Measurements from ENCODE around the gene GLMN. TPM values are rescaled to one million over a fixed set of nuclear protein-coding genes. Genes with fewer than 3 reads are reported as not detected.

Gene GLMN
- total and polyA plus RNA-seq, 2 of the 13 experiments (the other 11 are each of a cell fraction or from before 2014, with no cell fraction given) = 5.9 to 18.4 TPM

- TF ChIP-seq ZNF318 (CRISPR knock-in tag; IDR thresholded peaks at IDR 0.05) = no peak
- no peak for TF ChIP-seq ZMYM2 (CRISPR knock-in tag; IDR thresholded peaks at IDR 0.05)
- TF ChIP-seq ZNF768 (CRISPR knock-in tag; IDR thresholded peaks at IDR 0.05) = no peak
- TF ChIP-seq XRCC5 (optimal IDR thresholded peaks at IDR 0.05; ENCODE audit: low read length) = no peak
- no peak for TF ChIP-seq SP1 (IDR thresholded peaks at IDR 0.05)
- TF ChIP-seq SP1 (CRISPR knock-in tag; IDR thresholded peaks at IDR 0.05) = no peak
Observed at GRCh38 chr1:92230736-92231135, 68.1 kb downstream of the GLMN start (continued).

GRCh38 chr1:92228401-92228800 lies 70.4 kb downstream of the GLMN start:
- no peaks in the 10 kb centered on the region for H3K36me3 ChIP-seq (replicated peaks in 1 of 2; ENCODE audit: control insufficient read depth in 1 of 2, insufficient read depth in 2 of 2, low read length in 2 of 2)
- no peak for DNase-seq (ENCODE audit: low spot score)
- H2AFZ ChIP-seq (ENCODE audit: low read length) = no peak overlapping the region
- H3K4me1 ChIP-seq (ENCODE audit: insufficient read depth, low read length) = no peaks in the 10 kb centered on the region
- no peaks in the 10 kb centered on the region for H4K20me1 ChIP-seq (ENCODE audit: insufficient read depth, low read length)
- H3K79me2 ChIP-seq (ENCODE audit: insufficient read depth, low read length) = no peaks in the 10 kb centered on the region
- no peak overlapping the region for H3K4me2 ChIP-seq (ENCODE audit: low read depth, low read length)
- CTCF ChIA-PET (ENCODE audit: low intra/inter-chr PET ratio, low total read pairs) = no interaction called here
- POLR2A ChIA-PET = no interaction called here
- no peaks in the 10 kb centered on the region for H3K9me3 ChIP-seq (ENCODE audit: low read length)
- no peak overlapping the region for H3K9ac ChIP-seq (ENCODE audit: insufficient read depth, low read depth, low read length)
- H3K27ac ChIP-seq (ENCODE audit: extremely low read length, insufficient read depth, low read length) = no peak overlapping the region
- no peak for FAIRE-seq
- H3K4me3 ChIP-seq (replicated peaks in 1 of 3; ENCODE audit: insufficient read depth in 1 of 3, low read depth in 2 of 3, low read length in 3 of 3) = no peak overlapping the region
- H3K27me3 ChIP-seq (ENCODE audit: control insufficient read depth in 1 of 2, insufficient read depth in 2 of 2, low read length in 2 of 2) = no peaks in the 10 kb centered on the region
- no TSS peak for BruUV-seq (replicated peaks)
- intact Hi-C loops (cut with micrococcal nuclease; ENCODE audit: unreplicated experiment) = no loop called here
- no peak for ATAC-seq
- WGBS (ENCODE audit: low lambda C conversion rate) = 64% methylated on average over 3 of the region's 3 CpGs
- in situ Hi-C loops (cut with HindIII; ENCODE audit: extremely low pct_ligation_motif_present, low pct_unique_long_range_greater_than_20kb) = no loop called here
- TF ChIP-seq CREM (IDR thresholded peaks at IDR 0.05) (no peak), CREM (CRISPR knock-in tag; IDR thresholded peaks at IDR 0.05) (no peak), MXD4 (CRISPR knock-in tag; IDR thresholded peaks at IDR 0.05) (no peak), MAX (IDR thresholded peaks at IDR 0.05) (no peak), CENPT (CRISPR knock-in tag; IDR thresholded peaks at IDR 0.05; ENCODE audit: low read depth) (no peak), CBX2 (IDR thresholded peaks at IDR 0.05; ENCODE audit: low read depth, low read length) (no peak), CBX2 (CRISPR knock-in tag; IDR thresholded peaks at IDR 0.05; ENCODE audit: low read depth) (no peak), THYN1 (CRISPR knock-in tag; IDR thresholded peaks at IDR 0.05; ENCODE audit: borderline replicate concordance, low read depth) (no peak), CBX1 (IDR thresholded peaks at IDR 0.05; ENCODE audit: low read depth) (no peak), BRF2 (CRISPR knock-in tag; IDR thresholded peaks at IDR 0.05) (no peak)
